H9 (cell line): ENCODE results near the gene EPB41L4A. TPM values are rescaled to one million over a fixed set of nuclear protein-coding genes. Genes with fewer than 3 reads are reported as not detected.

Experiments used
- DNase-seq: peaks from one replicate; pipeline ENCODE4 v3.0.0-alpha.2; 2017
- H2AFZ ChIP-seq: one replicate; pipeline ENCODE4 v1.6.1; 2013; ENCODE audit warnings: mild to moderate bottlenecking, low read length, control low read depth, moderate library complexity
- H2AK5ac ChIP-seq: 2 replicates; pipeline ENCODE4 v1.6.1; 2013; ENCODE audit warnings: low read length, control low read depth, mixed read lengths; ENCODE audit not compliant: insufficient read length
- H2BK120ac ChIP-seq: one replicate; pipeline ENCODE4 v1.6.1; 2013; ENCODE audit warnings: low read depth, mild to moderate bottlenecking, low read length, control low read depth, inconsistent platforms; ENCODE audit not compliant: poor library complexity, severe bottlenecking
- H2BK12ac ChIP-seq: 2 replicates; pipeline ENCODE4 v1.6.1; 2013; ENCODE audit warnings: low read length, control low read depth, mixed read lengths, low read depth; ENCODE audit not compliant: insufficient read length
- H2BK15ac ChIP-seq: 2 replicates; pipeline ENCODE4 v1.6.1; 2013; ENCODE audit warnings: low read depth, low read length, control low read depth
- H2BK20ac ChIP-seq: one replicate; pipeline ENCODE4 v1.6.1; 2013; ENCODE audit warnings: low read depth, mild to moderate bottlenecking, low read length, control low read depth, inconsistent platforms; ENCODE audit not compliant: poor library complexity, severe bottlenecking
- H2BK5ac ChIP-seq: 2 replicates; pipeline ENCODE4 v1.6.1; 2013; ENCODE audit warnings: low read length, control low read depth, mixed read lengths; ENCODE audit not compliant: insufficient read length
- H3K14ac ChIP-seq: 2 replicates; pipeline ENCODE4 v1.6.1; 2013; ENCODE audit warnings: low read length, control low read depth; ENCODE audit not compliant: insufficient read depth
- H3K18ac ChIP-seq: 2 replicates; pipeline ENCODE4 v1.6.1; 2013; ENCODE audit warnings: low read depth, mild to moderate bottlenecking, mixed read lengths, low read length, control low read depth; ENCODE audit not compliant: insufficient read length
- H3K23ac ChIP-seq: 2 replicates; pipeline ENCODE4 v1.6.1; 2013; ENCODE audit warnings: low read length, control low read depth, mixed read lengths, low read depth; ENCODE audit not compliant: insufficient read length
- H3K23me2 ChIP-seq: 2 replicates; pipeline ENCODE4 v1.6.1; 2013; ENCODE audit warnings: low read depth, mild to moderate bottlenecking, mixed read lengths, low read length, control low read depth; ENCODE audit not compliant: insufficient read length, poor library complexity, severe bottlenecking
- H3K27ac ChIP-seq: 2 replicates; pipeline ENCODE4 v1.5.1; 2013; ENCODE audit warnings: low read length, control low read depth, mixed read lengths, low read depth; ENCODE audit not compliant: insufficient read length
- H3K27me3 ChIP-seq: 2 replicates; pipeline ENCODE4 v1.6.1; 2013; ENCODE audit warnings: low read length, control low read depth, inconsistent platforms; ENCODE audit not compliant: insufficient read depth
- H3K4ac ChIP-seq: 2 replicates; pipeline ENCODE4 v1.6.1; 2013; ENCODE audit warnings: low read depth, mild to moderate bottlenecking, control low read depth, inconsistent platforms, low read length, moderate library complexity
- H3K4me1 ChIP-seq: 2 replicates; pipeline ENCODE4 v1.6.1; 2013; ENCODE audit warnings: low read length, control low read depth, inconsistent platforms; ENCODE audit not compliant: insufficient read depth
- H3K4me2 ChIP-seq: 2 replicates; pipeline ENCODE4 v1.6.1; 2013; ENCODE audit warnings: low read length, control low read depth, mixed read lengths; ENCODE audit not compliant: insufficient read length, insufficient read depth
- H3K56ac ChIP-seq: 2 replicates; pipeline ENCODE4 v1.6.1; 2013; ENCODE audit warnings: low read depth, mild to moderate bottlenecking, mixed read lengths, low read length, control low read depth; ENCODE audit not compliant: insufficient read length
- H3K79me1 ChIP-seq: 2 replicates; pipeline ENCODE4 v1.6.1; 2013; ENCODE audit warnings: low read depth, mild to moderate bottlenecking, moderate library complexity, low read length, control low read depth, inconsistent platforms; ENCODE audit not compliant: insufficient read depth, poor library complexity, severe bottlenecking
- H3K79me2 ChIP-seq: 2 replicates; pipeline ENCODE4 v1.6.1; 2013; ENCODE audit warnings: low read length, control low read depth, inconsistent platforms; ENCODE audit not compliant: insufficient read depth
- H3K9ac ChIP-seq: 2 replicates; pipeline ENCODE4 v1.6.1; 2013; ENCODE audit warnings: low read length, control low read depth, mixed read lengths; ENCODE audit not compliant: insufficient read length; ENCODE audit errors: extremely low read depth
- H3K9me3 ChIP-seq: one replicate; pipeline ENCODE4 v1.6.1; 2013; ENCODE audit warnings: low read depth, low read length, inconsistent platforms; ENCODE audit not compliant: control insufficient read depth
- H3T11ph ChIP-seq: one replicate; pipeline ENCODE4 v1.6.1; 2013; ENCODE audit warnings: mild to moderate bottlenecking, low read length, control low read depth, inconsistent platforms
- H4K20me1 ChIP-seq: one replicate; pipeline ENCODE4 v1.6.1; 2013; ENCODE audit not compliant: control insufficient read depth, insufficient read length, insufficient read depth
- H4K5ac ChIP-seq: 2 replicates; pipeline ENCODE4 v1.6.1; 2013; ENCODE audit warnings: low read depth, mild to moderate bottlenecking, mixed read lengths, low read length, control low read depth; ENCODE audit not compliant: insufficient read length
- H4K8ac ChIP-seq: replicated peaks from 2 replicates; pipeline ENCODE4 v1.6.1; 2013; ENCODE audit warnings: low read length, control low read depth, mixed read lengths, low read depth; ENCODE audit not compliant: insufficient read length
- H4K91ac ChIP-seq: 2 replicates; pipeline ENCODE4 v1.6.1; 2013; ENCODE audit warnings: low read depth, mild to moderate bottlenecking, moderate library complexity, mixed read lengths, low read length, control low read depth; ENCODE audit not compliant: insufficient read length
- H3K27ac Mint-ChIP-seq, 3 experiments: 2 replicates in 2 of 3; 3 replicates in 1 of 3; pipeline ENCODE4 v1.8.0; 2020 to 2021; ENCODE audit warnings: mixed read lengths in 3 of 3, mild to moderate bottlenecking in 1 of 3, moderate library complexity in 1 of 3
- H3K27me3 Mint-ChIP-seq: 2 replicates; pipeline ENCODE4 v1.8.0; 2021; ENCODE audit warnings: low read depth, mild to moderate bottlenecking, moderate library complexity, mixed read lengths
- H3K36me3 Mint-ChIP-seq, 3 experiments: 2 replicates in 2 of 3; 3 replicates in 1 of 3; pipeline ENCODE4 v1.8.0; 2020 to 2021; ENCODE audit warnings: low read depth in 3 of 3, mixed read lengths in 3 of 3; ENCODE audit not compliant: insufficient read depth in 1 of 3
- H3K4me1 Mint-ChIP-seq, 2 experiments: 2 replicates each; pipeline ENCODE4 v1.8.0; 2020; ENCODE audit warnings: mixed read lengths in 2 of 2
- H3K4me3 Mint-ChIP-seq, 2 experiments: 2 replicates in 1 of 2; 3 replicates in 1 of 2; pipeline ENCODE4 v1.8.0; 2020 to 2021; ENCODE audit warnings: mild to moderate bottlenecking in 2 of 2, mixed read lengths in 2 of 2, moderate library complexity in 1 of 2
- H3K9me3 Mint-ChIP-seq, 2 experiments: 2 replicates in 1 of 2; 3 replicates in 1 of 2; pipeline ENCODE4 v1.8.0; 2020; ENCODE audit warnings: mild to moderate bottlenecking in 2 of 2, mixed read lengths in 2 of 2, moderate library complexity in 1 of 2
- WGBS: extraction: QIAGEN DNeasy Blood & Tissue Kit; methylation state at CpG from one replicate; pipeline ENCODE4 v1.1.7; 2013; ENCODE audit warnings: missing lambda C conversion rate, low lambda C conversion rate, mixed read lengths; ENCODE audit not compliant: insufficient read length; ENCODE audit errors: extremely low coverage; 5-methylcytosine and 5-hydroxymethylcytosine counted together
- total RNA-seq: library from RNA; stranded (reverse); gene quantifications from 2 replicates; pipeline ENCODE4 v1.2.1, GENCODE V29; 2021
- TF ChIP-seq, protein P1 (sequence below): fragments of 200-600 bp; sonication (generic); conservative IDR thresholded peaks from 3 replicates; pipeline ENCODE4 v1.8.0; 2021; ENCODE audit warnings: antibody characterized with exemption, mild to moderate bottlenecking

The EPB41L4A gene
- total RNA-seq, 1 experiment from 2014 or later: 4.9 TPM

DNA sequence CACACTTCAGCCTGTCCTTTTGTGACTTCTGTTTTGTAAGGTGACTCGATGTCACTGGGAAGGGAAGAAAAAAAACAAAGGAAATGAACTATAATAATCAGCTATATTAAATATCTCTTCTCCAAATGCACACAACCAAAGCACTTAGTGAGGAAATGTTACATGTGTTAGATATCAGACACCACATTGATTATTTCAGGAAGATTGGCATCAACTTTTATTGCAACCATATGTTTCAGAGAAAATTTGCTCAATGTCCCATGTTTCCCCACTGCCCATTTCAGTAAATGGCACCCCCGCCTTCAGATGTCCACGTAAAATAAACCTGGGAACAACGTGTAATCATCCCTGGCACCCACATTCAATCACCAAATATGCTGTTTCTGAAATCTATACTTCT, 151.8 kb downstream of the EPB41L4A start:
- H3K9me3 ChIP-seq: no peaks in the 10 kb centered on the region
- H4K91ac ChIP-seq: no peak overlapping the region
- no peak overlapping the region for H2BK12ac ChIP-seq
- H2AFZ ChIP-seq: no peak overlapping the region
- H3K14ac ChIP-seq: no peak overlapping the region
- H3K79me1 ChIP-seq: no peaks in the 10 kb centered on the region
- H2BK120ac ChIP-seq: no peak overlapping the region
- no peak overlapping the region for H2BK20ac ChIP-seq
- no peaks in the 10 kb centered on the region for H3K9me3 Mint-ChIP-seq
- TF ChIP-seq, protein P1, sequence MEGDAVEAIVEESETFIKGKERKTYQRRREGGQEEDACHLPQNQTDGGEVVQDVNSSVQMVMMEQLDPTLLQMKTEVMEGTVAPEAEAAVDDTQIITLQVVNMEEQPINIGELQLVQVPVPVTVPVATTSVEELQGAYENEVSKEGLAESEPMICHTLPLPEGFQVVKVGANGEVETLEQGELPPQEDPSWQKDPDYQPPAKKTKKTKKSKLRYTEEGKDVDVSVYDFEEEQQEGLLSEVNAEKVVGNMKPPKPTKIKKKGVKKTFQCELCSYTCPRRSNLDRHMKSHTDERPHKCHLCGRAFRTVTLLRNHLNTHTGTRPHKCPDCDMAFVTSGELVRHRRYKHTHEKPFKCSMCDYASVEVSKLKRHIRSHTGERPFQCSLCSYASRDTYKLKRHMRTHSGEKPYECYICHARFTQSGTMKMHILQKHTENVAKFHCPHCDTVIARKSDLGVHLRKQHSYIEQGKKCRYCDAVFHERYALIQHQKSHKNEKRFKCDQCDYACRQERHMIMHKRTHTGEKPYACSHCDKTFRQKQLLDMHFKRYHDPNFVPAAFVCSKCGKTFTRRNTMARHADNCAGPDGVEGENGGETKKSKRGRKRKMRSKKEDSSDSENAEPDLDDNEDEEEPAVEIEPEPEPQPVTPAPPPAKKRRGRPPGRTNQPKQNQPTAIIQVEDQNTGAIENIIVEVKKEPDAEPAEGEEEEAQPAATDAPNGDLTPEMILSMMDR: no peak
- H3K56ac ChIP-seq: no peak overlapping the region
- no peak overlapping the region for H3T11ph ChIP-seq
- H3K4me2 ChIP-seq: no peak overlapping the region
- no peaks in the 10 kb centered on the region; the same call in 1 of the 2 replicates for H3K4me1 ChIP-seq
- no peaks in the 10 kb centered on the region for H3K23me2 ChIP-seq
- no peaks in the 10 kb centered on the region for H3K27me3 ChIP-seq
- no peak overlapping the region for H4K8ac ChIP-seq
- no peaks in the 10 kb centered on the region for H3K79me2 ChIP-seq
- no peak overlapping the region for H3K18ac ChIP-seq
- H3K23ac ChIP-seq: no peak overlapping the region
- peaks cover 9 to 16% of the 10 kb centered on the region in 2 experiments for H3K4me1 Mint-ChIP-seq
- DNase-seq: no peak
- H3K27me3 Mint-ChIP-seq: no peaks in the 10 kb centered on the region
- no peak overlapping the region for H3K9ac ChIP-seq
- no peaks in the 10 kb centered on the region for H4K20me1 ChIP-seq
- no peaks in the 10 kb centered on the region for H3K36me3 Mint-ChIP-seq
- no peak overlapping the region for H4K5ac ChIP-seq
- H3K27ac ChIP-seq: no peak overlapping the region
- H2BK5ac ChIP-seq: no peak overlapping the region
- no peak overlapping the region for H2AK5ac ChIP-seq
- H2BK15ac ChIP-seq: no peak overlapping the region
- WGBS: no CpG with 5 or more reads among the region's 4 CpGs
- no peak overlapping the region for H3K4ac ChIP-seq
- no peak overlapping the region for H3K4me3 Mint-ChIP-seq
- no peak overlapping the region; a peak in 1 of 7 replicates for H3K27ac Mint-ChIP-seq
